Measurements from ENCODE around the gene CDC73. TPM values are rescaled to one million over a fixed set of nuclear protein-coding genes. Genes with fewer than 3 reads are reported as not detected.

The CDC73 gene
- total RNA-seq, 5 donors from 2014 or later (not counting 1 experiment from before 2014, with no cell fraction given), result 54.1 to 64.4 (median 57.4) TPM

GRCh38 chr1:193144999-193145398 lies 23.2 kb downstream of the CDC73 start:
- WGBS (ENCODE audit: insufficient coverage), result no CpG with 5 or more reads among the region's 1 CpG
- H3K9me3 Mint-ChIP-seq, result no peaks in the 10 kb centered on the region
- no peak for ATAC-seq (replicated peaks in 1 of 4)
- no peak overlapping the region for H3K27ac ChIP-seq (ENCODE audit: low read length)
- no peak overlapping the region for H3K27ac Mint-ChIP-seq
- peaks cover 18 to 24% (median 21%) of the 10 kb centered on the region in 3 donors for H3K4me1 Mint-ChIP-seq
- H3K36me3 Mint-ChIP-seq, result peaks cover 45% of the 10 kb centered on the region
- H3K36me3 ChIP-seq (ENCODE audit: control insufficient read depth in 2 of 2, extremely low read depth in 1 of 2, insufficient read depth in 1 of 2, low read length in 1 of 2), result peaks cover 6 to 48% of the 10 kb centered on the region in 2 donors
- no peak overlapping the region for H3K4me3 ChIP-seq (ENCODE audit: control insufficient read depth in 1 of 2, extremely low read depth in 1 of 2, low read length in 1 of 2)
- ChIA-PET POLR2A (no interaction called here), CTCF (no interaction called here)
- H3K27me3 Mint-ChIP-seq, result no peaks in the 10 kb centered on the region
- no peak for DNase-seq
- no peaks in the 10 kb centered on the region for H3K27me3 ChIP-seq (replicated peaks in 1 of 2; ENCODE audit: control insufficient read depth in 2 of 2, extremely low read depth in 1 of 2, insufficient read depth in 2 of 2, low read length in 1 of 2)
- no peak overlapping the region for H3K4me3 Mint-ChIP-seq
- H3K4me1 ChIP-seq (ENCODE audit: control insufficient read depth in 1 of 2, extremely low read depth in 1 of 2, insufficient read depth in 2 of 2, low read length in 2 of 2), result no peaks in the 10 kb centered on the region
- H3K9me3 ChIP-seq, result no peaks in the 10 kb centered on the region

- peak overlapping the region; percentile 35 to 53 for H3K27ac Mint-ChIP-seq
- no peak for ATAC-seq (replicated peaks in 1 of 4)
Observed at GRCh38 chr1:193156117-193156821, 34.4 kb downstream of the CDC73 start.

GRCh38 chr1:193156822-193157142 lies 35.0 kb downstream of the CDC73 start:
- Mint-ChIP-seq H3K36me3 (peaks cover 35% of the 10 kb centered on the region), H3K4me3 (no peak overlapping the region), H3K27ac (peak overlapping the region; percentile 35 to 53), H3K4me1 (peaks cover 40 to 41% (median 40%) of the 10 kb centered on the region in 3 donors), H3K9me3 (no peaks in the 10 kb centered on the region), H3K27me3 (no peaks in the 10 kb centered on the region)
- H3K36me3 ChIP-seq (ENCODE audit: control insufficient read depth in 2 of 2, extremely low read depth in 1 of 2, insufficient read depth in 1 of 2, low read length in 1 of 2), result peaks cover 0 to 24% of the 10 kb centered on the region in 2 donors
- 100% methylated on average over 3 of the region's 3 CpGs for WGBS (ENCODE audit: insufficient coverage)
- POLR2A ChIA-PET, result no interaction called here
- no peak overlapping the region for H3K4me3 ChIP-seq (ENCODE audit: control insufficient read depth in 1 of 2, extremely low read depth in 1 of 2, low read length in 1 of 2)
- DNase-seq, result no peak
- H3K9me3 ChIP-seq, result no peaks in the 10 kb centered on the region
- no peak for ATAC-seq (replicated peaks in 1 of 4)
- CTCF ChIA-PET, result interaction anchor here (1.0 kb wide), 2 partner anchors 15 to 21 kb away, joined by 3 to 7 read pairs; no protein-coding TSS in a partner anchor
- peaks cover 0 to 2% of the 10 kb centered on the region in 2 experiments for H3K4me1 ChIP-seq (ENCODE audit: control insufficient read depth in 1 of 2, extremely low read depth in 1 of 2, insufficient read depth in 2 of 2, low read length in 2 of 2)
- H3K27me3 ChIP-seq (replicated peaks in 1 of 2; ENCODE audit: control insufficient read depth in 2 of 2, extremely low read depth in 1 of 2, insufficient read depth in 2 of 2, low read length in 1 of 2), result no peaks in the 10 kb centered on the region
- no peak overlapping the region for H3K27ac ChIP-seq (ENCODE audit: low read length)

More at GRCh38 chr1:193156117-193156821, 34.4 kb downstream of the CDC73 start:
- Mint-ChIP-seq H3K9me3 (no peaks in the 10 kb centered on the region), H3K4me3 (no peak overlapping the region), H3K36me3 (peaks cover 37% of the 10 kb centered on the region), H3K4me1 (peaks cover 40 to 41% (median 40%) of the 10 kb centered on the region in 3 donors), H3K27me3 (no peaks in the 10 kb centered on the region)
- CTCF ChIA-PET, result interaction anchor here (1.0 to 1.3 kb wide), 3 partner anchors 13 to 21 kb away, joined by 3 to 7 read pairs (median 3); no protein-coding TSS in a partner anchor
- Histone ChIP-seq H3K9me3 (no peaks in the 10 kb centered on the region), H3K4me1 (ENCODE audit: control insufficient read depth in 1 of 2, extremely low read depth in 1 of 2, insufficient read depth in 2 of 2, low read length in 2 of 2) (peaks cover 0 to 2% of the 10 kb centered on the region in 2 experiments), H3K27me3 (replicated peaks in 1 of 2; ENCODE audit: control insufficient read depth in 2 of 2, extremely low read depth in 1 of 2, insufficient read depth in 2 of 2, low read length in 1 of 2) (no peaks in the 10 kb centered on the region), H3K27ac (ENCODE audit: low read length) (no peak overlapping the region), H3K36me3 (ENCODE audit: control insufficient read depth in 2 of 2, extremely low read depth in 1 of 2, insufficient read depth in 1 of 2, low read length in 1 of 2) (peaks cover 0 to 27% of the 10 kb centered on the region in 2 donors), H3K4me3 (ENCODE audit: control insufficient read depth in 1 of 2, extremely low read depth in 1 of 2, low read length in 1 of 2) (no peak overlapping the region)
- WGBS (ENCODE audit: insufficient coverage), result no CpG with 5 or more reads among the region's 3 CpGs
- POLR2A ChIA-PET, result interaction anchor here in 1 of 2 donors (1.3 kb wide), 1 partner anchor 10 kb away, joined by 5 read pairs; no protein-coding TSS in a partner anchor
- no peak for DNase-seq

- POLR2A ChIA-PET, result interaction anchor here (0.5 to 0.7 kb wide), 5 partner anchors 8 to 56 kb away, joined by 3 to 5 read pairs (median 4); no protein-coding TSS in a partner anchor
- ATAC-seq (replicated peaks in 1 of 4) (no peak), DNase-seq (no peak)
- H3K4me1 Mint-ChIP-seq, result peaks cover 39 to 40% (median 40%) of the 10 kb centered on the region in 3 donors
- peaks cover 0 to 2% of the 10 kb centered on the region in 2 experiments for H3K4me1 ChIP-seq (ENCODE audit: control insufficient read depth in 1 of 2, extremely low read depth in 1 of 2, insufficient read depth in 2 of 2, low read length in 2 of 2)
- no CpG with 5 or more reads among the region's 2 CpGs for whole genome bisulfite sequencing (ENCODE audit: insufficient coverage)
- H3K27me3 ChIP-seq (replicated peaks in 1 of 2; ENCODE audit: control insufficient read depth in 2 of 2, extremely low read depth in 1 of 2, insufficient read depth in 2 of 2, low read length in 1 of 2), result no peaks in the 10 kb centered on the region
- peak overlapping the region in 1 of 2 donors; percentile 39 for H3K27ac Mint-ChIP-seq
- H3K36me3 Mint-ChIP-seq, result peaks cover 32% of the 10 kb centered on the region
- H3K9me3 ChIP-seq, result no peaks in the 10 kb centered on the region
- no peaks in the 10 kb centered on the region for H3K9me3 Mint-ChIP-seq
- H3K27ac ChIP-seq (ENCODE audit: low read length), result no peak overlapping the region
- CTCF ChIA-PET, result interaction anchor here in 1 of 2 donors (0.9 kb wide), 1 partner anchor 26 kb away, joined by 3 read pairs; no protein-coding TSS in a partner anchor
- no peak overlapping the region for H3K4me3 ChIP-seq (ENCODE audit: control insufficient read depth in 1 of 2, extremely low read depth in 1 of 2, low read length in 1 of 2)
- H3K27me3 Mint-ChIP-seq, result no peaks in the 10 kb centered on the region
- H3K36me3 ChIP-seq (ENCODE audit: control insufficient read depth in 2 of 2, extremely low read depth in 1 of 2, insufficient read depth in 1 of 2, low read length in 1 of 2), result peaks cover 0 to 19% of the 10 kb centered on the region in 2 donors
- H3K4me3 Mint-ChIP-seq, result no peak overlapping the region
Observed at GRCh38 chr1:193157360-193157759, 35.5 kb downstream of the CDC73 start.

GRCh38 chr1:193176113-193176512 lies 54.3 kb downstream of the CDC73 start:
- no peaks in the 10 kb centered on the region for H3K27me3 ChIP-seq (replicated peaks in 1 of 2; ENCODE audit: control insufficient read depth in 2 of 2, extremely low read depth in 1 of 2, insufficient read depth in 2 of 2, low read length in 1 of 2)
- Mint-ChIP-seq H3K4me3 (no peak overlapping the region), H3K27me3 (no peaks in the 10 kb centered on the region), H3K9me3 (no peaks in the 10 kb centered on the region), H3K36me3 (peaks cover 30% of the 10 kb centered on the region), H3K27ac (peak overlapping the region; percentile 39 to 44), H3K4me1 (peaks cover 39 to 54% (median 52%) of the 10 kb centered on the region in 3 donors)
- H3K27ac ChIP-seq (ENCODE audit: low read length), result no peak overlapping the region
- H3K9me3 ChIP-seq, result no peaks in the 10 kb centered on the region
- ATAC-seq (replicated peaks in 1 of 4) (no peak), DNase-seq (no peak)
- peaks cover 0 to 3% of the 10 kb centered on the region in 2 donors for H3K36me3 ChIP-seq (ENCODE audit: control insufficient read depth in 2 of 2, extremely low read depth in 1 of 2, insufficient read depth in 1 of 2, low read length in 1 of 2)
- CTCF ChIA-PET, result no interaction called here
- no CpG with 5 or more reads among the region's 1 CpG for WGBS (ENCODE audit: insufficient coverage)
- POLR2A ChIA-PET, result no interaction called here
- H3K4me3 ChIP-seq (ENCODE audit: control insufficient read depth in 1 of 2, extremely low read depth in 1 of 2, low read length in 1 of 2), result no peak overlapping the region
- H3K4me1 ChIP-seq (ENCODE audit: control insufficient read depth in 1 of 2, extremely low read depth in 1 of 2, insufficient read depth in 2 of 2, low read length in 2 of 2), result peaks cover 0 to 2% of the 10 kb centered on the region in 2 experiments

GRCh38 chr1:193176788-193177187 lies 55.0 kb downstream of the CDC73 start:
- DNase-seq, result no peak

More at GRCh38 chr1:193176788-193177187, 55.0 kb downstream of the CDC73 start:
- ATAC-seq (replicated peaks in 1 of 4), result no peak
- H3K4me3 Mint-ChIP-seq, result no peak overlapping the region
- ChIA-PET CTCF (no interaction called here), POLR2A (no interaction called here)
- no peaks in the 10 kb centered on the region for H3K27me3 ChIP-seq (replicated peaks in 1 of 2; ENCODE audit: control insufficient read depth in 2 of 2, extremely low read depth in 1 of 2, insufficient read depth in 2 of 2, low read length in 1 of 2)
- peaks cover 0 to 2% of the 10 kb centered on the region in 2 experiments for H3K4me1 ChIP-seq (ENCODE audit: control insufficient read depth in 1 of 2, extremely low read depth in 1 of 2, insufficient read depth in 2 of 2, low read length in 2 of 2)
- H3K36me3 Mint-ChIP-seq, result peaks cover 30% of the 10 kb centered on the region
- no peak overlapping the region for H3K4me3 ChIP-seq (ENCODE audit: control insufficient read depth in 1 of 2, extremely low read depth in 1 of 2, low read length in 1 of 2)
- H3K9me3 ChIP-seq, result no peaks in the 10 kb centered on the region
- H3K9me3 Mint-ChIP-seq, result no peaks in the 10 kb centered on the region
- peaks cover 39 to 58% (median 56%) of the 10 kb centered on the region in 3 donors for H3K4me1 Mint-ChIP-seq
- H3K27me3 Mint-ChIP-seq, result no peaks in the 10 kb centered on the region
- no peak overlapping the region for H3K27ac ChIP-seq (ENCODE audit: low read length)
- H3K27ac Mint-ChIP-seq, result peak overlapping the region; percentile 6 to 15
- peaks cover 0 to 3% of the 10 kb centered on the region in 2 donors for H3K36me3 ChIP-seq (ENCODE audit: control insufficient read depth in 2 of 2, extremely low read depth in 1 of 2, insufficient read depth in 1 of 2, low read length in 1 of 2)
